ENCODE results near the gene ULK2. TPM values are rescaled to one million over a fixed set of nuclear protein-coding genes. Genes with fewer than 3 reads are reported as not detected.

The ULK2 gene
- total RNA-seq, 1 experiment from 2014 or later = 12.7 TPM

GRCh38 chr17:19796457-19796856, 71.3 kb downstream of the ULK2 start:
- intact Hi-C loops (cut with micrococcal nuclease) = no loop called here
- Histone ChIP-seq H4K20me1 (ENCODE audit: insufficient read depth) (no peaks in the 10 kb centered on the region), H3K4me1 (ENCODE audit: control insufficient read depth in 1 of 2, insufficient read depth in 2 of 2, low read length in 2 of 2) (no peaks in the 10 kb centered on the region), H2AFZ (ENCODE audit: low read depth, low read length, poor library complexity, severe bottlenecking) (no peak overlapping the region), H3K9ac (ENCODE audit: low read length) (no peak overlapping the region), H3K27ac (ENCODE audit: low read depth, low read length) (no peak overlapping the region), H3K4me2 (ENCODE audit: low read length) (no peak overlapping the region), H3K79me2 (ENCODE audit: insufficient read depth, low read length) (no peaks in the 10 kb centered on the region), H3K9me2 (ENCODE audit: insufficient read depth) (no peaks in the 10 kb centered on the region), H3K4me3 (replicated peaks in 1 of 2; ENCODE audit: low read depth in 1 of 2, low read length in 2 of 2) (no peak overlapping the region), H3K36me3 (ENCODE audit: control insufficient read depth in 1 of 2, insufficient read depth in 2 of 2, low read length in 2 of 2) (no peaks in the 10 kb centered on the region), H3K9me3 (ENCODE audit: control insufficient read depth in 1 of 2, insufficient read depth in 1 of 2, low read depth in 1 of 2, low read length in 2 of 2) (no peaks in the 10 kb centered on the region), H3K27me3 (ENCODE audit: insufficient read depth, low read length) (no peaks in the 10 kb centered on the region)
- CTCF ChIA-PET = no interaction called here
- no TSS peak for BruUV-seq (replicated peaks)
- TF ChIP-seq EZH2phosphoT487 (IDR thresholded peaks at IDR 0.05; ENCODE audit: borderline replicate concordance) = no peak
- TF ChIP-seq ATF3 (IDR thresholded peaks at IDR 0.05) = no peak
- TF ChIP-seq TCF7L2 (IDR thresholded peaks at IDR 0.05; ENCODE audit: borderline replicate concordance, extremely low read depth, insufficient read depth, insufficient read length) = no peak
- no peak for TF ChIP-seq SIN3A (IDR thresholded peaks at IDR 0.05; ENCODE audit: low read depth)
- TF ChIP-seq POLR2A (IDR thresholded peaks at IDR 0.05; ENCODE audit: borderline replicate concordance, extremely low read depth, insufficient read depth, insufficient read length) = no peak
- no peak for TF ChIP-seq SRF (IDR thresholded peaks at IDR 0.05; ENCODE audit: low read depth)
- no peak for TF ChIP-seq JUND (IDR thresholded peaks at IDR 0.05)
- TF ChIP-seq EZH2 (IDR thresholded peaks at IDR 0.05) = no peak
- TF ChIP-seq EGR1 (IDR thresholded peaks at IDR 0.05; ENCODE audit: low read depth) = no peak
- TF ChIP-seq YY1 (IDR thresholded peaks at IDR 0.05; ENCODE audit: extremely low read depth, insufficient replicate concordance, low read depth, low read length) = no peak
- no peak for DNase-seq (ENCODE audit: low read depth, low spot score)
- no peak for ATAC-seq
- RAD21 ChIA-PET (ENCODE audit: low non-redundant PET in 1 of 2, low total read pairs in 2 of 2, uncharacterized antibody in 2 of 2, unreplicated experiment in 2 of 2) = no interaction called here
- POLR2A ChIA-PET = no interaction called here

DNA sequence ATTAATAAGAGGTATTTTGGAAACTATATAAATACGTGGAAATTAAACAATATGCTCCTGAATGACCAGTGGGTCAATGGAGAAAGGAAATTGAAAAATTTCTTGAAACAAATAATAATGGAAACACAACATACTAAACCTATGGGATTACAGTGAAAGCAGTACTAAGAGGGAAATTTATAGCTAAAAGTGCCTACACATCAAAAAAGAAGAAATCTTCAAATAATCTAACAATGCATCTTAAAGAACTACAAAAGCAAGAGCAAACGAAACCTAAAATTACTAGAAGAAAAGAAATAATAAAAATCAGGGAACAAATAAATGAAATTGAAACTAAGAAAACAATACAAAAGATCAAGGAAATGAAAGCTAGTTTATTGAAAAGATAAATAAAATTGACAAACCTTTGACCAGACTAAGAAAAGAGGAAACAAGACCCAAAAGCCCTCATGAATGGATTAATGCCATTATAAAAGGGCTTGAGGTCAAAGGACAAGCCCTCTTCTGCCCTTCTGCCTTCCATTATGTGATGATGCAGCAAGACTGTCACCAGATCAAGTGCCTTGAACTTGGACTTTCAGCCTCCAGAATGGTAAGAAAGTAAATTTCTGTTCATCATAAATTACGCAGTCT, 75.7 kb downstream of the ULK2 start:
- no peak overlapping the region for H3K9ac ChIP-seq (ENCODE audit: low read length)
- no peaks in the 10 kb centered on the region for H3K9me2 ChIP-seq (ENCODE audit: insufficient read depth)
- H3K36me3 ChIP-seq (ENCODE audit: control insufficient read depth in 1 of 2, insufficient read depth in 2 of 2, low read length in 2 of 2) = no peaks in the 10 kb centered on the region
- H2AFZ ChIP-seq (ENCODE audit: low read depth, low read length, poor library complexity, severe bottlenecking) = no peak overlapping the region
- H3K27me3 ChIP-seq (ENCODE audit: insufficient read depth, low read length) = no peaks in the 10 kb centered on the region
- no peaks in the 10 kb centered on the region for H3K79me2 ChIP-seq (ENCODE audit: insufficient read depth, low read length)
- no peaks in the 10 kb centered on the region for H3K4me1 ChIP-seq (ENCODE audit: control insufficient read depth in 1 of 2, insufficient read depth in 2 of 2, low read length in 2 of 2)
- ChIA-PET POLR2A (no interaction called here), RAD21 (ENCODE audit: low non-redundant PET in 1 of 2, low total read pairs in 2 of 2, uncharacterized antibody in 2 of 2, unreplicated experiment in 2 of 2) (no interaction called here), CTCF (no interaction called here)
- H3K9me3 ChIP-seq (ENCODE audit: control insufficient read depth in 1 of 2, insufficient read depth in 1 of 2, low read depth in 1 of 2, low read length in 2 of 2) = no peaks in the 10 kb centered on the region
- H4K20me1 ChIP-seq (ENCODE audit: insufficient read depth) = no peaks in the 10 kb centered on the region
- ATAC-seq = no peak
- no peak overlapping the region for H3K4me3 ChIP-seq (replicated peaks in 1 of 2; ENCODE audit: low read depth in 1 of 2, low read length in 2 of 2)
- intact Hi-C loops (cut with micrococcal nuclease) = no loop called here
- TF ChIP-seq POLR2A (IDR thresholded peaks at IDR 0.05; ENCODE audit: borderline replicate concordance, extremely low read depth, insufficient read depth, insufficient read length) = no peak
- no peak for TF ChIP-seq EZH2phosphoT487 (IDR thresholded peaks at IDR 0.05; ENCODE audit: borderline replicate concordance)
- TF ChIP-seq CBX3 (IDR thresholded peaks at IDR 0.05; ENCODE audit: low read depth) = no peak
- TF ChIP-seq, protein P1, sequence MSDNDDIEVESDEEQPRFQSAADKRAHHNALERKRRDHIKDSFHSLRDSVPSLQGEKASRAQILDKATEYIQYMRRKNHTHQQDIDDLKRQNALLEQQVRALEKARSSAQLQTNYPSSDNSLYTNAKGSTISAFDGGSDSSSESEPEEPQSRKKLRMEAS (IDR thresholded peaks at IDR 0.05) = no peak
- no peak for TF ChIP-seq SRF (IDR thresholded peaks at IDR 0.05; ENCODE audit: low read depth)
- TF ChIP-seq POLR2AphosphoS5 (IDR thresholded peaks at IDR 0.05; ENCODE audit: low read depth, low read length) = no peak
- H3K4me2 ChIP-seq (ENCODE audit: low read length) = no peak overlapping the region
- BruUV-seq (replicated peaks) = no TSS peak
- no peak for DNase-seq (ENCODE audit: low read depth, low spot score)
- H3K27ac ChIP-seq (ENCODE audit: low read depth, low read length) = no peak overlapping the region
